PC-9 (cell line): Measurements from ENCODE around the gene MAP3K7CL. TPM values are rescaled to one million over a fixed set of nuclear protein-coding genes. Genes with fewer than 3 reads are reported as not detected.

ENCODE experiments used
- BruUV-seq: library from RNA; stranded (reverse); fragments of 400-500 nt; replicated peaks from 2 replicates; lab custom pipeline; 2021; lab: Mats Ljungman, UMichigan
- CTCF ChIA-PET: fragments of 300-600 bp; sonication (Branson Sonifier 250); formaldehyde crosslinking; loops from one replicate; lab custom pipeline; 2022; ENCODE audit warnings: antibody characterized with exemption; lab: Charles Lee
- POLR2A ChIA-PET: fragments of 300-600 bp; sonication (Branson Sonifier 250); formaldehyde crosslinking; loops from one replicate; lab custom pipeline; 2022; ENCODE audit warnings: antibody characterized with exemption; ENCODE audit not compliant: unreplicated experiment; lab: Charles Lee
- DNase-seq, 2 experiments: peaks; one replicate each; pipeline versions ENCODE4 v3.0.0 to v3.0.0-alpha.2; 2015 to 2022; ENCODE audit warnings: mixed read lengths in 1 of 2
- H2AFZ ChIP-seq: fragments of 200-600 bp; sonication (generic); 2 replicates; pipeline ENCODE4 v1.8.1; 2017; ENCODE audit warnings: antibody characterized with exemption
- H3F3A ChIP-seq: fragments of 200-600 bp; sonication (generic); 2 replicates; pipeline ENCODE4 v1.8.1; 2017; ENCODE audit warnings: antibody characterized with exemption, mild to moderate bottlenecking, low read depth; ENCODE audit not compliant: insufficient read depth
- H3K27ac ChIP-seq: fragments of 200-600 bp; sonication (generic); 2 replicates; pipeline ENCODE4 v1.6.1; 2016; ENCODE audit warnings: mixed run types
- H3K27me3 ChIP-seq: fragments of 200-600 bp; sonication (generic); 2 replicates; pipeline ENCODE4 v1.6.1; 2016; ENCODE audit warnings: low read depth, mixed run types; ENCODE audit not compliant: insufficient read depth
- H3K36me3 ChIP-seq: fragments of 200-600 bp; sonication (generic); 2 replicates; pipeline ENCODE4 v1.6.1; 2016; ENCODE audit warnings: low read depth, mixed run types
- H3K4me1 ChIP-seq: fragments of 200-600 bp; sonication (generic); replicated peaks from 2 replicates; pipeline ENCODE4 v1.6.1; 2016; ENCODE audit warnings: mixed run types; ENCODE audit not compliant: insufficient read depth
- H3K4me2 ChIP-seq: fragments of 200-600 bp; sonication (generic); 2 replicates; pipeline ENCODE4 v1.6.1; 2017; ENCODE audit warnings: mixed run types
- H3K4me3 ChIP-seq: fragments of 200-600 bp; sonication (generic); 2 replicates; pipeline ENCODE4 v1.6.1; 2016; ENCODE audit warnings: mixed run types
- H3K79me2 ChIP-seq: fragments of 200-600 bp; sonication (generic); 2 replicates; pipeline ENCODE4 v1.6.1; 2017; ENCODE audit warnings: low read depth, mixed run types
- H3K9me2 ChIP-seq: fragments of 200-600 bp; sonication (generic); 2 replicates; pipeline ENCODE4 v1.8.1; 2017; ENCODE audit warnings: mild to moderate bottlenecking; ENCODE audit not compliant: insufficient read depth
- H3K9me3 ChIP-seq: fragments of 200-600 bp; sonication (generic); 2 replicates; pipeline ENCODE4 v1.8.1; 2016; ENCODE audit warnings: low read depth; ENCODE audit not compliant: insufficient read depth
- H4K20me1 ChIP-seq: fragments of 200-600 bp; sonication (generic); 2 replicates; pipeline ENCODE4 v1.8.1; 2017; ENCODE audit not compliant: insufficient read depth
- EZH2 ChIP-seq: fragments of 200-600 bp; sonication (generic); IDR thresholded peaks from 2 replicates; pipeline ENCODE4 v1.8.0; 2017; ENCODE audit warnings: antibody characterized with exemption, low read depth
- intact Hi-C: fragments of 100-400 bp; cut with micrococcal nuclease; formaldehyde crosslinking; loops from one replicate; pipeline ENCODE4 v1.10.0; 2022; ENCODE audit not compliant: unreplicated experiment
- total RNA-seq: library from RNA; stranded (reverse); gene quantifications from 2 replicates; pipeline ENCODE4 v1.2.3, GENCODE V29; 2021
- TF ChIP-seq, protein P1 (sequence below): fragments of 200-600 bp; sonication (generic); conservative IDR thresholded peaks from 2 replicates; pipeline ENCODE4 v1.6.1; 2017; ENCODE audit warnings: mixed run types, antibody characterized with exemption, mild to moderate bottlenecking, moderate library complexity

Gene MAP3K7CL
- total RNA-seq, 1 experiment from 2014 or later: 0.37 TPM

GRCh38 chr21:29125979-29126378 is 4.5 kb upstream of the MAP3K7CL start:
- TF ChIP-seq EZH2: no peak
- TF ChIP-seq, protein P1, sequence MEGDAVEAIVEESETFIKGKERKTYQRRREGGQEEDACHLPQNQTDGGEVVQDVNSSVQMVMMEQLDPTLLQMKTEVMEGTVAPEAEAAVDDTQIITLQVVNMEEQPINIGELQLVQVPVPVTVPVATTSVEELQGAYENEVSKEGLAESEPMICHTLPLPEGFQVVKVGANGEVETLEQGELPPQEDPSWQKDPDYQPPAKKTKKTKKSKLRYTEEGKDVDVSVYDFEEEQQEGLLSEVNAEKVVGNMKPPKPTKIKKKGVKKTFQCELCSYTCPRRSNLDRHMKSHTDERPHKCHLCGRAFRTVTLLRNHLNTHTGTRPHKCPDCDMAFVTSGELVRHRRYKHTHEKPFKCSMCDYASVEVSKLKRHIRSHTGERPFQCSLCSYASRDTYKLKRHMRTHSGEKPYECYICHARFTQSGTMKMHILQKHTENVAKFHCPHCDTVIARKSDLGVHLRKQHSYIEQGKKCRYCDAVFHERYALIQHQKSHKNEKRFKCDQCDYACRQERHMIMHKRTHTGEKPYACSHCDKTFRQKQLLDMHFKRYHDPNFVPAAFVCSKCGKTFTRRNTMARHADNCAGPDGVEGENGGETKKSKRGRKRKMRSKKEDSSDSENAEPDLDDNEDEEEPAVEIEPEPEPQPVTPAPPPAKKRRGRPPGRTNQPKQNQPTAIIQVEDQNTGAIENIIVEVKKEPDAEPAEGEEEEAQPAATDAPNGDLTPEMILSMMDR: no peak
- no peaks in the 10 kb centered on the region for H3K4me1 ChIP-seq
- peaks cover 4% of the 10 kb centered on the region; the same call in 1 of the 2 replicates for H3K9me3 ChIP-seq
- no peak overlapping the region for H3K27ac ChIP-seq
- no peaks in the 10 kb centered on the region for H3K27me3 ChIP-seq
- CTCF ChIA-PET: no interaction called here
- no TSS peak for BruUV-seq
- intact Hi-C loops: no loop called here
- no peaks in the 10 kb centered on the region for H3F3A ChIP-seq
- H3K36me3 ChIP-seq: no peaks in the 10 kb centered on the region
- H3K4me3 ChIP-seq: no peak overlapping the region
- H3K79me2 ChIP-seq: no peaks in the 10 kb centered on the region
- H3K9me2 ChIP-seq: no peaks in the 10 kb centered on the region
- no peaks in the 10 kb centered on the region for H4K20me1 ChIP-seq
- H3K4me2 ChIP-seq: no peak overlapping the region
- DNase-seq: no peak
- POLR2A ChIA-PET: no interaction called here
- H2AFZ ChIP-seq: no peak overlapping the region

- intact Hi-C loops: no loop called here
- TF ChIP-seq EZH2: no peak
- TF ChIP-seq, protein P1: no peak
- peaks cover 4% of the 10 kb centered on the region; the same call in 1 of the 2 replicates for H3K9me3 ChIP-seq
- ChIA-PET POLR2A (no interaction called here), CTCF (no interaction called here)
- H3K27ac ChIP-seq: no peak overlapping the region
- H3K4me1 ChIP-seq: no peaks in the 10 kb centered on the region
- no TSS peak for BruUV-seq
- no peaks in the 10 kb centered on the region for H4K20me1 ChIP-seq
- DNase-seq: no peak
- H3F3A ChIP-seq: no peaks in the 10 kb centered on the region
- H3K9me2 ChIP-seq: no peaks in the 10 kb centered on the region
- H3K4me2 ChIP-seq: no peak overlapping the region
- H3K36me3 ChIP-seq: no peaks in the 10 kb centered on the region
- no peak overlapping the region for H3K4me3 ChIP-seq
- H3K27me3 ChIP-seq: no peaks in the 10 kb centered on the region
- no peaks in the 10 kb centered on the region for H3K79me2 ChIP-seq
- H2AFZ ChIP-seq: no peak overlapping the region
Measured at GRCh38 chr21:29133241-29133640, 2.8 kb downstream of the MAP3K7CL start.

- Histone ChIP-seq H3K27me3 (no peaks in the 10 kb centered on the region), H3K9me3 (peaks cover 4% of the 10 kb centered on the region; the same call in 1 of the 2 replicates)
- CTCF ChIA-PET: no interaction called here
Measured at GRCh38 chr21:29133796-29134195, 3.4 kb downstream of the MAP3K7CL start.

More at GRCh38 chr21:29133796-29134195, 3.4 kb downstream of the MAP3K7CL start:
- H4K20me1 ChIP-seq: no peaks in the 10 kb centered on the region
- no peak for DNase-seq
- no peaks in the 10 kb centered on the region for H3K4me1 ChIP-seq
- BruUV-seq: no TSS peak
- H3K4me3 ChIP-seq: no peak overlapping the region
- no peak overlapping the region for H2AFZ ChIP-seq
- no peaks in the 10 kb centered on the region for H3K79me2 ChIP-seq
- no peak for TF ChIP-seq EZH2
- TF ChIP-seq, protein P1: no peak
- no peaks in the 10 kb centered on the region for H3K36me3 ChIP-seq
- no peak overlapping the region for H3K4me2 ChIP-seq
- no peaks in the 10 kb centered on the region for H3K9me2 ChIP-seq
- H3F3A ChIP-seq: no peaks in the 10 kb centered on the region
- POLR2A ChIA-PET: no interaction called here
- intact Hi-C loops: no loop called here
- H3K27ac ChIP-seq: no peak overlapping the region
